K562 (cell line): ENCODE results near the gene THAP9. TPM values are rescaled to one million over a fixed set of nuclear protein-coding genes. Genes with fewer than 3 reads are reported as not detected.

Source experiments
- ZBED1 ChIP-seq: IDR thresholded peaks from 2 replicates; pipeline ENCODE4 v1.6.1; 2014
- ZNF407 ChIP-seq: fragments of 450-650 bp; IDR thresholded peaks from 2 replicates; pipeline ENCODE4 v1.6.1; 2016; ENCODE audit warnings: low read depth
- polyA plus RNA-seq, 8 experiments: library from polyadenylated mRNA; depleted of rRNA in 4 of 8; stranded (reverse) in 5 of 8; unstranded in 3 of 8; fragments of >200 nt; fragmentation: Nextera tagmentation in 2 of 8; fragmentation: Illumina TruSeq in 1 of 8; extraction: Ambion mirVana in 2 of 8; extraction: Trizol in 1 of 8; gene quantifications; 2 replicates each; pipeline versions ENCODE4 v1.2.1 to v1.2.3, GENCODE V29; 2011 to 2014; ENCODE audit warnings: inconsistent platforms in 1 of 8, missing spikeins in 1 of 8
- total RNA-seq, 7 experiments: library from RNA; depleted of rRNA in 6 of 7; stranded (reverse); fragments of >200 nt in 6 of 7; fragmentation: Illumina TruSeq in 2 of 7; extraction: Trizol in 2 of 7; gene quantifications; 2 replicates each; pipeline versions ENCODE4 v1.2.1 to v1.2.3, GENCODE V29; 2011 to 2021; ENCODE audit warnings: low replicate concordance in 1 of 7

THAP9 gene
- total and polyA plus RNA-seq, 9 of the 15 experiments (the other 6 are each of a cell fraction or from before 2014, with no cell fraction given) = 3.4 to 7.0 (median 5.4) TPM

- TF ChIP-seq ZNF407 (no peak), ZBED1 (no peak)
Measured at GRCh38 chr4:82930848-82931755, 30.6 kb downstream of the THAP9 start (continued).
